PFSK-1 (cell line): ENCODE results near the gene ATAD2B.

ENCODE experiments used
- REST ChIP-seq, 2 experiments: IDR thresholded peaks; 2 replicates each; pipeline versions ENCODE4 v1.6.1 to v1.8.0; 2011 to 2012; ENCODE audit warnings: low read depth in 2 of 2, low read length in 2 of 2, control low read depth in 1 of 2, inconsistent platforms in 1 of 2, mild to moderate bottlenecking in 1 of 2, moderate library complexity in 1 of 2; ENCODE audit not compliant: insufficient read depth in 1 of 2
- SIN3A ChIP-seq: IDR thresholded peaks from 2 replicates; pipeline ENCODE4 v1.6.1; 2012; ENCODE audit warnings: mild to moderate bottlenecking, low read length, moderate library complexity, borderline replicate concordance; ENCODE audit not compliant: insufficient read depth

GRCh38 chr2:23926290-23926749, 603 bp downstream of the ATAD2B start:
- TF ChIP-seq REST (IDR thresholded peaks at IDR 0.05; ENCODE audit: insufficient read depth in 1 of 2, low read depth in 2 of 2, low read length in 2 of 2): no peak
- TF ChIP-seq SIN3A: no peak
